HG02642 (cell line): ENCODE measurements around the gene GNAQ.

Experiments
- ATAC-seq: cut with Tn5 transposase; IDR thresholded peaks from one replicate; pipeline ENCODE4 v1.9.1; 2021; ENCODE audit warnings: mild to moderate bottlenecking; ENCODE audit not compliant: unreplicated experiment, poor library complexity

GNAQ gene

GRCh38 chr9:77805810-77806209 lies 225.8 kb downstream of the GNAQ start:
- ATAC-seq = no peak

DNA sequence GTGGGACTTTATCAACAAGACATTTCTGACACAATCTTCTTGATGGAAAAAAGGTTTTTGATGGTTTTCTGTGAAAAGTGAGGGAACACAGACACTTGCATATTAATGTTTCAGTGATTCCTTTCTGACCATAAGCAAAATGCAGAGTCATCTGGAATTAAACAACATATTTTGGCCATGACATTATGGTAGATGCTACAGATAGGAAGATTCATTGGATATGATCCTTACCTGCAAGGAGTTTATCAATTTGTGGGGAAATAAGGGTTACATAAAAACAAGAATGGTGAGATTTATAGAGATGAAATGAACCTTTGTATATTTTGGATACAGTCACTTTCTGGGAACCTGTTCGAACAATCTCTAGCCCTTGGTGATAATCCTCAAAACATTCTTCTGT lies 228.2 kb downstream of the GNAQ start:
- ATAC-seq = no peak

- ATAC-seq = no peak
Measured at GRCh38 chr9:77802515-77803293, 228.9 kb downstream of the GNAQ start.

DNA sequence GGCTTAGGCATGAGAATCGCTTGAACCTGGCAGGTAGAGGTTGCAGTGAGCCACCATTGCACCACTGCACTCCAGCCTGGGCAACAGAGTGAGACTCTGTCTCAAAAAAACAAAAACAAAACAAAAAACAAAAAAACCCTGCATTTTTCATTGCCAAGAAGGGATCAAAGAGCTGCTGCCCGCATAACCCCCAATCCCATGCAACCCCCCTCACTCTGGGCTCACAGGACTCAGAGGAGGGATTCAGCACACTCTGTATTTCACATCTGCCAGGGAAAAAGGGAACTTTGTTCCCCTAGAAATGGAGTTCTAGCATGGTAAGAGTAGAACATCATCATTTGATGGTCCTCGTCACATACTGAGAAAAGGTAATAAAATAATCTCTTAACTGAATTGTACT lies 229.5 kb downstream of the GNAQ start:
- no peak for ATAC-seq

GRCh38 chr9:77800924-77801551 lies 230.6 kb downstream of the GNAQ start:
- ATAC-seq = no peak

DNA sequence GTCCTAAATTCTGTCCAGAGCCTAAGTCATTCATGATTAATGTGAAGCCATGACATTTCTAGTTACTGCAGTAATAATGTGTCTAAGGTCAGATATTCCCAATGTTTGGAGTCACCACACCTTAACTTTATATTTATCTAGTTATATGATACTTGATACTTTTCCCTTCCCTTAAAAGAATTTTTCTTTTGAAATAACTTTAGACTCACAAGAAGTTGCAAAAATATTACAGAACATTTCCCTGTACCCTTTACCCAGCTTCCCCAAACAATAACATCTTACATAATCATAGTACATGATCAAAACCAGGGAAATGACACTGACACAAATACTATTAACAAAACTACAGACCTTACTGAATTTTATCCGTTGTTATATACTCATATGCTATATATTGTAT lies 233.5 kb downstream of the GNAQ start:
- no peak for ATAC-seq

GRCh38 chr9:77794985-77795384 lies 236.6 kb downstream of the GNAQ start:
- no peak for ATAC-seq

DNA sequence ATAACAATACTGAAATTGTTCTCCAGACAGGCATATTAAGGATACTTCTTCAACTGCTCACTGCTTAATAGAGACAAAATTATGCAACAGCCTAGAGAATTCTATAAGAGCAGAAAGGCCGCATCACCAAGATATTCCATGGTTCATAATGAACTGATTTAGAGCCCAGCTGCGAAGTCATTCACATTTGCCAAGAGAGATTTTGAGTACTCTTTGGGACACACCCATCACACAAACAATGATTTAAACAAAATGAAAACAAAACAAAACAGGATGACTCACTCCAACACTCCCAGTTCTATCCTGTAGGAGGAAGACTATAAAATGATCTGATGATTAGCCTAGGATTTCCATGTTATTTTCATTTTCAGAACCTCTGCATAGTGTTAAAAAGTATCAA lies 237.8 kb downstream of the GNAQ start:
- no peak for ATAC-seq

GRCh38 chr9:77789891-77790290 lies 241.7 kb downstream of the GNAQ start:
- no peak for ATAC-seq

DNA sequence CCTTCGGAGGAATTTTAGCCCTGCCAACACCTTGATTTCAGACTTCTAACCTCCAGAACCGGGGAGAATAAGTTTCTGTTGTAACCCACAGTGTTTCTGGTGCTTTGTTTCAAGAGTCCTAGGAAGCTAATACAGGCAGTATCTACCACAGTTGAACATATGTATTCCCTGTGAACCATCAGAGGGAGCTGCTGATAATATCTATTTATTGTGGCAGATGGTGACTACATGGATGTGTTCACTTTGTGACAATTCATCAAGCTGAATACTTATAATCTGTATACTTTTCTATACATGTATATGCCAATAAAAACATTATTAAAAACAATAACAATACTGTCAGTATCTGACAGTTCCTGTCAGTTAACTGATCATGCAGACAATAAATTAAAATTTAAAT lies 246.3 kb downstream of the GNAQ start:
- no peak for ATAC-seq

- ATAC-seq = no peak
Measured at GRCh38 chr9:77783518-77783917, 248.1 kb downstream of the GNAQ start.

- no peak for ATAC-seq
Measured at GRCh38 chr9:77779010-77779409, 252.6 kb downstream of the GNAQ start.

DNA sequence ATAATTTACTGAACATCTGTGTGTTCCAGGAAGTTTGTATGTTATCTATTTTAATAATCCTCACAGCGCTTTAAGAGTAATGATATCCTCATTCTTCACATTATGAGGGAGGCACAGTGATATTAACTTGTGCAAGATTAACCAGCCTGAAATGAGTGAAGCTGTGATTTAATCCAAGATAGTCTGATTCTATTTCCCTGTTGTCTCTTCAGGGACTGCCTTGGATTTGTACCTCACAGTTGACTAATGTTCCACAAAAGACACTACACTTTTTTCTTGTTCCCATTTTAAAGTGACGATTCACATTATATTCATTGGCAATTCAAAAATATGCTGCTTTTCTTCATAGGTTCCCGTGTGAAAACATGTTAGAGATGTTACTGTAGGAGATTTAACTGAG lies 258.2 kb downstream of the GNAQ start:
- ATAC-seq = no peak

GRCh38 chr9:77772646-77773045 lies 259.0 kb downstream of the GNAQ start:
- ATAC-seq = no peak

DNA sequence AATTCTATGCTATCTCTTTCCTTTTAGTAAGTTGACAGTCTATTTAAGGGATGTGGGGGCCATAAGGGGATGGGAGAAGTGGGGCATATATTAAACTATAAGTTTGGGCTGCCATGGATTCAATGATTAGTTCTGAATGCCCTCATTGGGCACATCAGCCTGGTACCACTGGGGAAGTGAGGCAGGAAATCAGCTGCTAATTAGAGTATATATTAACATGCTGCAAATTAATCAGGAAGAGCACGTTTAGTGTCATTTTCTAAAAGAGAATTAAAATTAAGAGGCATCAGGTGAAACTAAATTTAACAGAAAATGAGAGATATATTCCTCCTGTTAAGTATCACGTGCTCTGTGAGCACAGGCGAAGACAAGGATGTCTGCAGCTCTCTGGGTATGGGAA lies 260.4 kb downstream of the GNAQ start:
- no peak for ATAC-seq

GRCh38 chr9:77770340-77770739 lies 261.3 kb downstream of the GNAQ start:
- ATAC-seq = no peak

GRCh38 chr9:77769246-77769645 lies 262.4 kb downstream of the GNAQ start:
- no peak for ATAC-seq

DNA sequence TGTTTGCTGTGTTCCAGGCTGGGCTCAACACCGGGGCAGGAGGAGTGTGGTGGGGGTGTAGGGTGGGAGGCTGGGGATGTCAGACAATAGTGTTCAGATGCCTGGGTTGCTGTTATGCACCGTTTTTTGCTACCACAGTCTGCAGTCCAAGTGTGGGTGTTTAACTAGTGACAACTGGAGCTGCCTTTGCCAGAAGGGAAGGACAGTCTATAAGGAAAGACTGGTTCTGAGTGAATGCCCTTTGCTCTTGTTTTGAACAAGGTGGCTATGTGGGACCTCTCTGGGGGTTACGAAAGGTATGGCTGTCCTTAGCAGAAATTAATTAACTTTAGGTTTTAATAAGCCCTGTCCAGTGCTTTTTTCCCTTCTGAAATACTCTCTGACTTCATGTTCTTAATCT lies 265.0 kb downstream of the GNAQ start:
- ATAC-seq = no peak

- ATAC-seq = no peak
Measured at GRCh38 chr9:77765781-77766259, 265.8 kb downstream of the GNAQ start.

- no peak for ATAC-seq
Measured at GRCh38 chr9:77764894-77765780, 266.5 kb downstream of the GNAQ start.

DNA sequence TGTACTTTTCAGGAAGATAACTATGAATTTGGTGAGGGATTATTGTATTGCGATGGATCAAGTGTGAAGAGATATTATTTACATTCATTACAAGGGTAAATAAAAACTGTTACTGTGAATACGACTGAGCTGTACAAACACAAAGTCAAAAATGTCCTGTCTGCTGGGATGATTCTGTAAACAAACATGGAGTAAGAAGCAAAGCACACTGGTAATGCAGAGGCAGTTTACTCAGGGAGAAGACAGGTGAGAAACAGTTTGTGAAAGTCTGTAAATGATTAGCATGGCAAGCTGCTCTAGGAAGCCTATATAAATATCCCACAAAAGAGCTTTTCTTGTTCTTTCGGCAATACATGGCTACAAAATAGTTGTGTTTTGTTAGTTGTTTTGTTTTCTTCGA lies 268.0 kb downstream of the GNAQ start:
- ATAC-seq = no peak
